ENCODE data around the gene PGAP3.

Gene PGAP3

GRCh38 chr17:39679521-39680192 is 8.2 kb downstream of the PGAP3 start:
- peaks cover 34% of the 10 kb centered on the region for H3K4me1 Mint-ChIP-seq
- peaks cover 4% of the 10 kb centered on the region for H3K27me3 Mint-ChIP-seq (ENCODE audit: low read depth, poor library complexity)
- H3K27ac Mint-ChIP-seq = no peak overlapping the region
- no peak for DNase-seq
- H3K9me3 Mint-ChIP-seq = no peaks in the 10 kb centered on the region
- peaks cover 6% of the 10 kb centered on the region for H3K36me3 Mint-ChIP-seq (ENCODE audit: low read depth)
- TF ChIP-seq CTCF (IDR thresholded peaks at IDR 0.05) = no peak
- no peak overlapping the region for H3K4me3 Mint-ChIP-seq

GRCh38 chr17:39678340-39679116 is 9.3 kb downstream of the PGAP3 start:
- Mint-ChIP-seq H3K27ac (no peak overlapping the region), H3K4me3 (no peak overlapping the region), H3K36me3 (ENCODE audit: low read depth) (peaks cover 6% of the 10 kb centered on the region), H3K9me3 (no peaks in the 10 kb centered on the region), H3K4me1 (peaks cover 34% of the 10 kb centered on the region), H3K27me3 (ENCODE audit: low read depth, poor library complexity) (peaks cover 4% of the 10 kb centered on the region)
- DNase-seq = no peak
- TF ChIP-seq CTCF (IDR thresholded peaks at IDR 0.05) = no peak

- no peak overlapping the region for H3K4me3 Mint-ChIP-seq
- no peaks in the 10 kb centered on the region for H3K36me3 Mint-ChIP-seq (ENCODE audit: low read depth)
- DNase-seq = no peak
- H3K27me3 Mint-ChIP-seq (ENCODE audit: low read depth, poor library complexity) = peaks cover 4% of the 10 kb centered on the region
- H3K27ac Mint-ChIP-seq = no peak overlapping the region
- TF ChIP-seq CTCF (IDR thresholded peaks at IDR 0.05) = no peak
- no peaks in the 10 kb centered on the region for H3K9me3 Mint-ChIP-seq
- peaks cover 34% of the 10 kb centered on the region for H3K4me1 Mint-ChIP-seq
Measured at GRCh38 chr17:39677542-39678339, 10.1 kb downstream of the PGAP3 start.

- Mint-ChIP-seq H3K36me3 (ENCODE audit: low read depth) (no peaks in the 10 kb centered on the region), H3K9me3 (no peaks in the 10 kb centered on the region), H3K27me3 (ENCODE audit: low read depth, poor library complexity) (peaks cover 4% of the 10 kb centered on the region), H3K4me3 (no peak overlapping the region), H3K27ac (no peak overlapping the region), H3K4me1 (peaks cover 34% of the 10 kb centered on the region)
- TF ChIP-seq CTCF (IDR thresholded peaks at IDR 0.05) = no peak
- DNase-seq = no peak
Measured at GRCh38 chr17:39677072-39677471, 10.8 kb downstream of the PGAP3 start.

- Mint-ChIP-seq H3K9me3 (no peaks in the 10 kb centered on the region), H3K27ac (no peak overlapping the region), H3K4me3 (no peak overlapping the region)
Measured at GRCh38 chr17:39676198-39676819, 11.5 kb downstream of the PGAP3 start.

More at GRCh38 chr17:39676198-39676819, 11.5 kb downstream of the PGAP3 start:
- DNase-seq = no peak
- H3K4me1 Mint-ChIP-seq = peaks cover 34% of the 10 kb centered on the region
- no peaks in the 10 kb centered on the region for H3K36me3 Mint-ChIP-seq (ENCODE audit: low read depth)
- no peak for TF ChIP-seq CTCF (IDR thresholded peaks at IDR 0.05)
- peaks cover 4% of the 10 kb centered on the region for H3K27me3 Mint-ChIP-seq (ENCODE audit: low read depth, poor library complexity)

Data from nephron progenitor cell (in vitro differentiated cells).